Measurements from ENCODE around the gene ZIC1.

Gene ZIC1

DNA sequence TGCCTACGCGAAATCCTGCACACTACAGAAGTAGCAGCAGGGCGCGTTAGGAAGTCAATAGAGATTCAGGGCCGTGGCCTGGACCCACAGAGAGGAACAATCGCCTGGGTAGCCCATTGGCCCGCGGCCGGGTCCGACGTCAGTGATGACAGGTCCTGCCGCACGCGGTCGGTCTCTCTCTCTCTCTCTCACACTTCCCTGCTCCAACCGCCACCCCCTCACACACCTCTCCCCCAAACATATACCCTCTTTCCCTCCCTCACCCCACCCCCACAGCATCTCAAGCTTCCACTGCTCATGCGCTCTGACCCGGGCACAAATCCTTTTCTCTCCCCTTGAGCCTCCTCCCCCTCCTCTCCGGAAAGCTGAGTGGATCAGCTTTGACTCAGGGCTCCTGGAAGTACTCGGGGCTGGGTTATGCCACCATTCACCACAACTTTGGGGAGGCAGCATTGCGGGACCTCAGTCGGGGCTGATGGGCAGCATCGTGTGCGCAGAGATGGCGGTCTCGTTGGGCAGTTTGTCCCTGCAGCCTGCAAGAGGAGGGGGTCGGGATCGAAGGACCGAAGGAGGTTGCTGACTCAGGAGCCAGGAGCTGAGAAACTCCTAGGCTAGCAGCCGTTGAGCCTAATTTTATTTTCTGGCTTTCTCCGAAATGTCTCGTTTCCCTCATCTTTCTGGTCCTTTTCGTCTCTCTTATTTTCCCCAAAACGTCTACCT lies 11.8 kb upstream of the ZIC1 start:
- DNase-seq: no peak

DNA sequence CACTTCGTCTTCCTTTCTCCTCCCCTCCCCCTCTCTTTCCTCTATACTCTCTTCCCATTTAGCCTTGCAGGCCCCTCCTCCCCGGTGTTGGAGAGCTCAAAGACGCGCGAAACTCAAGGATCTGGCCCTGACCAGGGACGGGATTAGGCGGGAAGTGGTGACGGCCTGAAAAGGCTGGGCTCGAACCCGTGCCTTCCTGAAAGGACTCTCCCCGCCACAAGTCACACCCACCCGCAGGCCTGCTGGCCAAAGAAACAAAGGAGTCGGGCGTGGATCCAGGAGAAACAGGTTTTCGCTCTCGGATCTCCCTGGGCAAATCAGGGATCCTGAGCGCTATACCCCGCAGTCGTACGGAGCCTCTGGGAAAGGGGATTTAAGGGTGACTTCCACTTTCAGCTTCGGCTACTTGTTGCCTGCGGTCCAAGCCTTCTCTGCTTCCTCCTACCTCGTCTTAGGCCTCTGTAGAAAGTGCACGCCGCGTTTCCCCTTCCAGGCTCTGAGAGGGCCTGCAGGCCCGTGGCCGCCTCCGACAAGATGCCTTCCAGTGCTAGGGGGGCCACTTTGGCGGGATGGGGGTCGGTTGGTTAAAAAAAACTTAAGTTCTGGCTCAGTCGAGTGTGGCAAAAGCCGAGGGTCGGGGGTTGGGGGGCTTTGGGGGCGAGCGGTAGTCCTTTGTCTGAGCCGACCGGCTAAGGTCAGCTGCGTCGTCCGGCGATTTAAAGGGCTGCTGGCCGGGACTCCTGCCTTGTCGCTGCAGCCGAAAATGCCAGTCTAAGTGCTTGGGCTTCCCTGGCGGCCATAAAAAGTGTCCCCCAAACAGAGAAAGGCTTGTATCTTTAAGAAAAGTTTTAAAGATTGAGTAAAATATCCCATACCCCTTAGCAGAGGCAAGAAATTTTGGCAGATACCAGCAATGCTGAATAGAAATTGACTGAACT lies 11.0 kb upstream of the ZIC1 start:
- no peak for DNase-seq

DNA sequence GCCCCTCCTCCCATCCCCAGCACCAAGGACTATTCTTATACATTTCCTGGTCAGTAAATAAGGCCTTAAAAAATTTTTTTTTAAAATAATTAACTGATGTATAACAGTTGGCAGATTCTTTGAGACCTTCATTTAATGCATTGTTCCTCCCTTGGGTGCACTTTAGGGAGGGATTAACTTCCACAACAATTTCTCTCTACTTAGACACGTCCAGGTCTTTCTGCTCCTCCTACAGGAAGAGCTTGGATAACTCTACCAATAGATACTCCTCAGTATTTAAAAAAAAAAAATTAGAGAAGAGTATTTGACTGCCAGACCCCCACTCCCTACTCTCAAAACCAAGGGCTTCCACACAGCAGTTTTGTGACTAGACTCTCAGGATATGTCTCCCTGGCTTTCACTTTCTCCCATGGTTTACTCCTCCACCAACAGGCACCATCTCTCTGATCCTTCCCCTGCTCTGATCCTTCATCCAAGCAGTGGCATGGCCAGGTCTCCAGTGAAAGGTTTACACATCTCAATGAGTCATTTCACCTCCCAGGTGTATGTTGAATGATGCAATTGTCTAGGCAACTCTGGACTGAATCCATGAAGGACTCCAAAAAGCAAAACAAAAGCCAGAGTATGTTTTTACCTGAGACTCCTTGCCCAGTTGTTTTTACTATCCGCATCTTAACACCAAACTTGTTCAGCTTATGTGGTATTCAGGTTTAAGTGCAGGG lies 10.2 kb upstream of the ZIC1 start:
- DNase-seq: no peak

DNA sequence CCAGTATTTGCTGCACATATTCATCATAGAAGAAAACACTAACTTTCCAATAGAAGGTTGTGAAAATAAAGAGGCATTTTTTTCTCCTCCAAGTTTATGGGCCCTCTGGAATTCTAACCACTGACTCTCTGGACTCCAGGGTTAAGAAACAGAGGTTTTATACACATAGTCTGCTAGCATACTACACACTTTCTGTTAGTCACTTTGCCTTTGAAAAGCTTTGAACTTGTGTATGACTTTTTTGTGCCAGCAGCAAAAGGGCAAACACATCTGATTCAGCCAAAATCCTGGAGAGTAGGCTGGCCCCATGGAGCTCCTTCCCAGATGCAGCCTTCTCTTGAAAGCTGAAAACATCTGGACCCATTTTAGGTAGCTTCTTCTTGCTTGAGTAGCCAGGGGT lies 9.1 kb upstream of the ZIC1 start:
- DNase-seq: no peak

DNA sequence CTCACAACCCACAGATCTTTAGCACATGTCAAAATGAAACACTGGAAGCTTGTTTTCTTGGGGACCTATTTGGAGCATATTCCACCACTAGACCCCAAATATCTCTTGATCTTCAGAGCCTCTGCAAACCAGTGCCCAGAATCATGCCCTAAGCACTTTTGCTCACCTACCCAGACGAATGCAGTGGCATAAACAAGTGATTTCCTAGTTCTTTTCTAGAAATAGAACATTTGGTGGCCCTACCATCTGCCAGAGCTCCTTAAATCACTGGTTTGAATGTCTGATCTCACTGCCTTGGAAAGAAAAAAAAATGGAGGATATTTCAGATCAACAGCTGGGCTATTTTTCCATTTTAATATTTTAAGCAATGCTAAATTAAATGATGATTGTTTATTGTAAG lies 8.2 kb upstream of the ZIC1 start:
- no peak for DNase-seq

DNA sequence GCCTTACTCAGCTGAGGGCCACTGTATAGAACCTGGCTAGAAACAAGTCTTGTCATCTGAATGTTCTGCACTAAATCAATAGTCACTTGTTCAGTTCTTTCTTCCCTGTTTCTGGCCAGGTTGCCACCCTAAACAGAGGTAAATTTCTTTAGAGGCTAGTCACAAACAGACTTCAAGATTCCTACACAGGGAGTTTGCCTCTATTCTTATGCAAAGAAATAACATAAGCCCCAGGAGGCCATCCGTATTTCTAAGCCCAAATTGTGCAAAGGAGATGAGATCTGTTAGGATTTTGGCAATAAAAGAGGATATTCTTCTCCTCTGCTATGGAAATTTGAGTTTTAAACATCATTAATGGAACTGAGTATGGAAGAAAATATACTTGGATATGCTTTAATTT lies 7.7 kb upstream of the ZIC1 start:
- DNase-seq: no peak

DNA sequence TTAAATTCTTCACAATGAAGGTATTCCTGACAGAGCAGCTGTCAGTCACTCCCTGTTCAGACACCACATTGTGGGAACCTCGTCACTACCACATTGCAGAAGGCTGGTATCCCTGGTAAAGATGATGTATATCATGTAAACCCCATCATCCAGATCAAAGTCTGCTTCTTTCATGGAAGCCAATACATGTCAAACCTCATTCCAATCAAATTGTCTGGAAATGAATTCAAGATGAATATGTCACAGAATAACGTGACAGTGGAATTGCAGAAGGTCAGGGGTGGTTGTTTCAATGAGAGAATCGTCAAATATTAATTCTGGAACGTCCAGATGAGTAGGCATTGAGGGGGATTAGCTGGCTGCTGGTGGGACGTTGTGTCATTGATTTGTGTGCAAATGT lies 7.0 kb upstream of the ZIC1 start:
- DNase-seq: no peak

DNA sequence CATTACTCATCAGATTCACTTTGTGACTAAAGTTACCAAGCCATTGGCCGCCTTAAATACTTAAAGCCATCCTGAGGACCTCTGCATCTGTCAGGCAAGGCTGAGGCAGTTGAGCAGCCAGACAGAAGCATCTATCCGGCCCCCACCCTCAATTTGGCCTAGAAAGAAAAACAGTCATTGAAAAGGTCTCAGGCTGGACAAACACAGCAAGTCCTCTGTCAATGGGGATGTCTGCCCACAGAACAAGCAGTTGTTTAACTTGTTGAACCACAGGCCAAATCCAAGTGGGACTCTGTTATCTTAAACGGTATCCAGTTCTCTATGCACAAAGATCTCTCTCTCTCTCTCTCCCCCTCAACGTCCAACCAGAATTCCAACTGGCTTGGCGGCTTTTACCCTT lies 5.7 kb upstream of the ZIC1 start:
- DNase-seq: no peak

DNA sequence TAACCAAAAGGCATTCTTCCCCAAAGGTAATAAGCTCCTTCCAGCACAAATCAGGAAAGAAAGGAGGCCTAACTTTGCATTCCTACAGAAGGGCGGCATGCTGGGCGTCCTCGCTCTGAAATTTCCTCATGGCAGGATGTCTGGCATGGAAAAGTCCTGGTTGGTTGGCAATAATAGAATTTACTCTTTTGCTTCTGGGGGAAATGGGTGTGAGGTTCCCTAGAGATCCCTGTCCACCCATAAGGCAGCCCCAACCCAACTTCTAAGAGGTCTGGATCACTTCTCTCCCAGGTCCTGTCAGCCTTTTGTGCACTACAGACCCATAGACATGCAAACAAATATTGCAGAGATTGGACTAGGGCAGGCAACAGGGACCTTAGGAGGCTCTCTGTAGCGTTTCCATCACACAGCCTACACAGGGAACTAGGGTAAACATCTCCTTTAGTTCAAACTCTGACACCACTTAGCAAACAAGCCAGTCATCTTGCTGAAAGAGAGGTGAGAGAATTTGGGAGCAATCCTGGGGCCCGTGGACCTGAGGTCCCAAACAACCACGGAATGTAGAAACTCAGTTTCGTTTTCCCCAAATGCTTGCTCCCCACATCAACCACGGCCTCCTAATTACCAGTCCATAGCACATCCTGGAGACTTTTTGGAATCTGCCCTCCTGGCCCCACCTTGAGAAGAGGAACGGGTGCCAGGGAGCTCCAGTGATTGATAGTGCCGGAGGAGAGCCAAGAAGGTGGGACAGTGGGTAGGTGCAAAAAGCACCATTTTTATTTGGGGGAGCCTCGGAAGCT lies 5.0 kb upstream of the ZIC1 start:
- no peak for DNase-seq

DNA sequence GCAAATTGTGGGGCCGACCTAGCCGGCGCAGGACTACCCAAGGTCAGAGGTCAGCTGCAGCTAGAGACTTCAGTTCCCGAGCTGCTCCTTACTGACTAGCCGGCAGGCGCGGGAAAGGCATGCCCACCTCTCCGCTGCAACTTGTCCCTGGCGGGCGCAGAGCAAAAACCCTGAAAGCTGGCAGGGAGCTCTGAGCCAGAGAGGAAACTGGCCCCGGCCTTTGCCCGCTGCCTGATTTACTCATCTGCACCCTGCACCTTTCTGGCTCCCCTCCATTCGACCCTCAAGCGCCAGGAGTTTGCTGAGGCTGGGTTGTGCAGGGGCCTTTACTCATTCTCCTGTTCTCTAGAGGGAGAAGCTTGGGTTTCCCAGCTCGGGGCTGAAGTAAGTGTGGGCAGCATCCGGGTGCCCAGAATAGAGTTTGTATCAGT lies 4.3 kb upstream of the ZIC1 start:
- DNase-seq: no peak

DNA sequence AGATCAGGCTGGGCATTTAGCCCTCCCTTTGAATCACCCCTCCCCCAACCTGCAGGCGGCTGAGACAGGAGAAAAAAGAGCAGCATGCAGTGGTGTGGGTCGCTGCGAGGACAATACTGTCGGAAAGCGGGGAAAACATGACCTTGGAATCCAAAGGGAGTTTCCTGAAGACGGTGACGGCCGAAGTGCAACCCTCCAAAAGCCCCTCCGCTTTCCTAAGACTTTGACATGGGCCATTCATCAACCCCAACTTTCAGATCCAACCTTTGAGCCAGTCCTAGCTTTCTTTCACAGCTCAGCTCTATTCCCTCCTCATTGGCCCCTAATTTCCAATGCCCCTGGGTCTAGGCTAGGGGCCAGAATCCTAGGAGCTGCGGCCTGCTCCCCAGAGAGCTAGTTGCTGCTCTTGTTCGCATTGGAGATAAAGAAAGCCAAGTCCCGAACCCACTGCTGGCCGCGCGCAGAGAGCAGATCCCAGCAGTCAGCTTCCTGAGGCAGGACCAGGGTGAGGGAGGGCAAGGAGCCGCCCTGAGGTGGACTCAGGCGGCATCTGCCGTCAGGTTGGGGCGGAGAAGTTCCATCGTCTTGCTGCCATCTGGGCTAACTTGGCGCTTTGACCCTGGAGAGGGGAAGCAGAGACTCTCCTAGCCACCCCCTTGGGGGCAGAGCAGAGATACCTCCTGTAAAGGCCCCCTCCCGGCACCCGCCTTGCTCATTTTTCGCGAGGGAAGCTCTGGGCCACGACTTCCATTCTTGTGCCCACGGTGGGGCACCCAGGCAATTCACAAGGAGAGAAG lies 3.7 kb upstream of the ZIC1 start:
- DNase-seq: no peak

DNA sequence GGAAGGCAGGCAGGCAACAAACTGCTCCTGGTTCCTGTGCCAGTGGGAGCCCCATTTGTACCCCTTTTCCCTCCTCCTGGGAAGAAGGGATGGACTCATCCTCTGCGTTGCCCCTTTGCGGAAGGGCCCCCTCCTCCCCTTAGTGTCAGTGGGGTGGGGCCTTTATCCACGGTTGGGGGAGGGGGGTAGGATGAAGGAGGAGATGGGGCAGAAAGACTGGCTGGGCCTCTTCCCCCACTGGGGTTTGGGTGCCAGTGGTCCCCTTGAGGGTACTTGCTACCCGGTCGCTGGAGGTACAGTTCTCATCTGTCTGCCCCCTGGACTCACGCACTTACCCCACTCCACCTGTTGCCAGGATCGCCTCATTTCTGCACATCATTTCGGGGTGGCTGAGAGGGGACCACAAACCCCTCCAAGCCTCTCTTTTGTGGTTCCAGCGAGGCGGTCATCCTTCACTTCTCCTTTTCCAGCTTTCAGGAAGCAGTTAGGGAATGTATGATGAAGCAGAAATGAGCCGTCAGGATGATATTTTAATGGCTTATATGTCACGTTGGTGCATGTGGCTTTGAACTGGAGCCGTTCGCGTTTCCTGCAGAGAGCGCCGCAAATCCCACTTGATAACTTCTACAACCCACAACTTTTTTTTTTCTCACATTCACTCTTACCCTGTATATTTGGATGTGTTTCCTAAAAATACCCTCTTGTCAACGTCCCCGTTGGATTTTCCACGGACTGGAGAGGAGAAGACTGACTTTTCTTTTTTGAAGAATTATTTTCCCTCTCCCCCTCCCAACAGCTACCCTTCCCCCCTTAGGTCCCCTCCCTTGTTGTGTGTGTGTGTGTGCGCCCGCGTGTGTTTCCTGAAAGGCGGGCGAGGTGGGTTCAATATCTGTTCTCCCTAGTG lies 2.9 kb upstream of the ZIC1 start, which contains the start of gene ZIC4:
ZIC4 (minus strand) TSS at position 516 of the 904 bp plus-strand sequence. CDS start 3,746 bp downstream, outside the sequence.
- no peak for DNase-seq

DNA sequence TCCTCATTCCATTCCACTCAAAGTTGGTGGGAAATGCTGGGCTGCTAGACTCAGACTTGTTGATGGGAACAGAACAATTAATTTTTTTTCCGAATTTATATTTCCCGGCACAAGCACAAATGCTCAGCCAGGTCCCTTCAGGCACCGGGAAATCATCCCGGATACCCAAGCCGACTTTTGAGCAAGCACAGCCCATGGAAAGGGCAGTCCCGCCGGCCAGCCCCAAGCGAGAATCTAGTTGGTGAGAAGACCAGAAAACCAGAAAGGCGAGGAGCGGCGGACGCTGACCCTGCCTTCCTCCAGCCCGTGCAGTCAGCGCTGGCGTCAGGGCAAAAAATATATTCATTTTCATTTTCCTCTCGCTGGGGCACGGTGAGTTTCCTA lies 2.1 kb upstream of the ZIC1 start:
- no peak for DNase-seq

DNA sequence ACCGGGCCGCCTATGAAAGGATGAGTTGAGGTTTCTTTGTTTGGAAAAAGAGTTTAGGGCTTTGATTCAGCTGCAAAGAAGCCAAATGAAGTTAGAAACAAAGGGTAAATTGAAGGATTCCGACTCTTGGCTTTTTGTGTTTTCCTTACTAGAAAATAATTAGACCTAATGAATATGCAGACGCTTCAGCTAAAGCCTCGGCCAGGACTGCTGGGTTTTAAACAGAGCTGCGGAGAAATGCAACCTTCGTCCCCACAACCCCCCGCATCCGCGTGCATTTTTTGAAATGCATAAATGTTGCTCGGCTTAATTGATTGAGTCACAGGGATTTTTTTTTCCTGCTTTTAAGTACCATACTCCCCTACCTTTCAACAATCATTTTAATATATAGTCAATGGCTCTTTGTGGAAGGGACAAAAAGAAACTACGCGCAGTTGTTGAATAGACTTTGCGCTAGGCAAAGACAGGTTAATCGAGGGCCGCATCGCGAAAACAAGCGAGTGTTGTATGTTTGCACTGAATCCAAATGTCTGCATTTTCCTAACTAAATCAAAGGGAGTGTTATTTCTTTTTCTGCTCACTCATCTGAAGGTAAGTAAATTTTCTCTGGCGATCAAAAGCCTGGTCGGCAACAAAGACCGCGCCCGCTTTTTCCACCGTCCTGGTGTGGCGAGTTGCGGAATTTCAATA lies 1.5 kb upstream of the ZIC1 start:
- DNase-seq: no peak

DNA sequence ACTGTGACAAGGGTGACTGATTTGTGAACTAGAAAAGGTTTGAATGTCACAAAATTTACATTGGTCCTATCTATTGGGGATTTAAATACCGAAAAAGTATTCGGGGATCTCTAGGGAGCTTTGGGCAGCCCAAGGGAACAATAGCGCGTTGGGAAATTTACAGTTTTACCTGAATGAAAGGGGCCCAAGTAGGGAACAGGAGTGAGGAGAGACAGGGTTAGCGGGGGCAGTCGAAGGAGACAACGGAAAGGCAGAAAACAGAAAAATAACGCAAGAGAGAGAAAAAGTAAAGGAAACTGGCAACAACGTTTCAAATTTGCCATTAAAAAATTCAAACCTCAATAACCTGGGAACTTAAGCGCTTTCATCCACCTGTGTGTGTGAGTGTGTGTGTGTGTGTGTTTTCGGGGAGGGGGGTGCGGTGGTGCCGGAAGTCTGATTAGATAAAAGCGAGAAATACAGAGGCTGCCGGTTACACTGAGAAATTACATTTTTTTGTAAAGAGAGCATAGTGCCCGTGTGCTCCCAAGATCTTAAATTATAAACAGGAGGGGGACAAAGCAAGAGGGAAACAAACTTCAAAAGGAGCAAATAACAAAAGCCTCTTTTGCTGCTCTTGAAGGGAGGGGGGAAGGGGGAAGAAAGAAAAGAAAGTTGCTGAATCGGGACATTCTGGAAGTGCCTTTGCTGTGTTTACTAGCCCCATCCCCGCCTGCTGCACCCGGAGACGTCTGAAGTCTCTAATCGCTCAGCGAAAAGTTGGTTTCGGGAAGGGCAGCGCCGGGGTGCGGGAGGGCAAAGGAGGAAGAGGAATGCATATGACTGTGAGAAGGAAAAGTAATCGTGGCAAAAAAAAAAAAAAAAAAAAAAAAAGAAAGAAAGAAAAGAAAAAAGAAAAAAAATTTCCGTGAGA lies 721 bp upstream of the ZIC1 start:
- DNase-seq: no peak

DNA sequence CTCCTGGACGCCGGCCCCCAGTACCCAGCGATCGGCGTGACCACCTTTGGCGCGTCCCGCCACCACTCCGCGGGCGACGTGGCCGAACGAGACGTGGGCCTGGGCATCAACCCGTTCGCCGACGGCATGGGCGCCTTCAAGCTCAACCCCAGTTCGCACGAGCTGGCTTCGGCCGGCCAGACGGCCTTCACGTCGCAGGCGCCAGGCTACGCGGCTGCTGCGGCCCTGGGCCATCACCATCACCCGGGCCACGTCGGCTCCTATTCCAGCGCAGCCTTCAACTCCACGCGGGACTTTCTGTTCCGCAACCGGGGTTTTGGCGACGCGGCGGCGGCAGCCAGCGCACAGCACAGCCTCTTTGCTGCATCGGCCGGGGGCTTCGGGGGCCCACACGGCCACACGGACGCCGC lies 956 bp downstream of the ZIC1 start:
- no peak for DNase-seq

DNA sequence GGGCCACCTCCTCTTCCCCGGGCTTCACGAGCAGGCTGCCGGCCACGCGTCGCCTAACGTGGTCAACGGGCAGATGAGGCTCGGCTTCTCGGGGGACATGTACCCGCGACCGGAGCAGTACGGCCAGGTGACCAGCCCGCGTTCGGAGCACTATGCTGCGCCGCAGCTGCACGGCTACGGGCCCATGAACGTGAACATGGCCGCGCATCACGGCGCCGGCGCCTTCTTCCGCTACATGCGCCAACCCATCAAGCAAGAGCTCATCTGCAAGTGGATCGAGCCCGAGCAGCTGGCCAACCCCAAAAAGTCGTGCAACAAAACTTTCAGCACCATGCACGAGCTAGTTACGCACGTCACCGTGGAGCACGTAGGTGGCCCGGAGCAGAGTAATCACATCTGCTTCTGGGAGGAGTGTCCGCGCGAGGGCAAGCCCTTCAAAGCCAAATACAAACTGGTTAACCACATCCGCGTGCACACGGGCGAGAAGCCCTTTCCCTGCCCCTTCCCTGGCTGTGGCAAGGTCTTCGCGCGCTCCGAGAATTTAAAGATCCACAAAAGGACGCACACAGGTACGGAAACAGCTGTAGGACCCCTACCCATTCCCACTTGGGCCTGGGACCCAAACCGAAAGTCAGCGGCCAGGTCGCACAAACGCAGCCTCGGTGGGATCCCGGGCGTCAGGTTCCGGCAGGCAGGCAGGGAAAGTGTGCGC lies 1.5 kb downstream of the ZIC1 start:
- no peak for DNase-seq

DNA sequence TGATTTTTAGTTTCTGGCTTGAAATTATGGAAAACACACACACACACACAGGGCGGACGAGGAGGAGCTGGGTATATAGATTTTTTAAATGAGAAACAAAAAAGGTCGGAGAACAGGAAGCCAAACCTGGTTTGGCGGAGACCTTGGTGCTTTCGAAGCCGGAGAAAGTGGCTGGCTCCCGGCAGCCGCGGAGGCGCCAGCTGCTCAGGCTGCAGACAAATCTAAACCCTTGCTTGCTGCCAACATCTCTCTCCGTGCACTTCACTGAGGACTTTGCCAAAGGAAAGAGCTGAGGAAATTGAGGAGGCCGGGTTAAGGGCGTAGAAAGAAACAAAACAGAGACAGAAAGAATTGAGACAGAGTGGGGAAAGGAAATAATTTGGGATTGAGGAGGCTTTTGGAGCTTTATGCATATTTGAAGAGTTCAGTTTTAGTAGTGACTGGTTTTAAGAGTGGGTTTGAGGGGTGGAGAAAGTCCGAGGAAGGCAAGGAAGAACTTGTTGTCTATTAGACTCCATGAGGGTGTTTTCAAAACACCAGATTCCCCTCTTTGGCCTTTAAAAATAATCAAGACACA lies 2.2 kb downstream of the ZIC1 start:
- DNase-seq: no peak
